ENCODE measurements around the gene PARVA. TPM values are rescaled to one million over a fixed set of nuclear protein-coding genes. Genes with fewer than 3 reads are reported as not detected.

PARVA gene
- total RNA-seq, 1 experiment from 2014 or later = 10.4 TPM

DNA sequence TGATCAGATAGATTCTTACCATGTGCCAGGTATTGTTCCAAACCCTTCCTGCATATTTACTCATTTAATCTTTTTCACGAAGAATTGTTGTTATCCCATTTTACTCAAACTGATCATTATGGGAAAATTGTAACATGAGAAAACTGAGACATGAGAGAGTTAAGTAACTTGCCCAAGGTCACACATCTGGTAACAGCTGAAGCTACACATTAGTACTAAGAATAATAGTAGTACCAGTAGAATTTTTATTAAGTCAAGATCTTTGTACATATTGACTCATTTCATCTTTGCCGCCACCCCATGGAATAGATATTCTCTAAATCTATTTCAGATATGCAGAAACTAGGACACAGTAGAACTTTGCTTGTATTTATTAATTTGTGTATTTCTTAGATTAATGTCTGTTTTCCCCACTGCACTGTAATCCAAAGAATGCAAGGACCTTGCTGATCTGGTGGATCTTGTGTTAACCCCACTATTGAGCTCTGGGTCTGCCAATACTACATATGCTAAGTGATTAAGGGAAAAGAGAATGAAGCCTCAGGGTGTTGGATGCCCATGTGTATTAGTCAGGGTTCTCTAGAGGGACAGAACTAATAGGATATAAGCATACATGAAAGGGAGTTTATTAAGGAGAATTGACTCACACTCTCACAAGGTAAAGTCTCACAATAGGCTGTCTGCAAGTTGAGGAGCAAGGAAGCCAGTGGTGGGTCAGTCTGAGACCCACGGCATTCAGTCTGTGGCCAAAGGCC, 72.8 kb downstream of the PARVA start:
- no peak for TF ChIP-seq ZNF232 (CRISPR knock-in tag; IDR thresholded peaks at IDR 0.05)
- TF ChIP-seq TP53 (CRISPR knock-in tag; IDR thresholded peaks at IDR 0.05) = no peak
- TF ChIP-seq ZNF416 (CRISPR knock-in tag; IDR thresholded peaks at IDR 0.05) = no peak
- no peak for TF ChIP-seq SP1 (CRISPR knock-in tag; conservative IDR thresholded peaks at IDR 0.05)
- Mint-ChIP-seq H3K4me3 (no peak overlapping the region), H3K27ac (no peak overlapping the region), H3K27me3 (ENCODE audit: low read depth) (no peaks in the 10 kb centered on the region; the same call in 1 of the 2 replicates), H3K4me1 (peaks cover 19% of the 10 kb centered on the region), H3K9me3 (no peaks in the 10 kb centered on the region), H3K36me3 (no peaks in the 10 kb centered on the region)
- ATAC-seq (no peak), DNase-seq (ENCODE audit: low spot score) (no peak)
- ChIA-PET CTCF (no interaction called here), POLR2A (no interaction called here)

DNA sequence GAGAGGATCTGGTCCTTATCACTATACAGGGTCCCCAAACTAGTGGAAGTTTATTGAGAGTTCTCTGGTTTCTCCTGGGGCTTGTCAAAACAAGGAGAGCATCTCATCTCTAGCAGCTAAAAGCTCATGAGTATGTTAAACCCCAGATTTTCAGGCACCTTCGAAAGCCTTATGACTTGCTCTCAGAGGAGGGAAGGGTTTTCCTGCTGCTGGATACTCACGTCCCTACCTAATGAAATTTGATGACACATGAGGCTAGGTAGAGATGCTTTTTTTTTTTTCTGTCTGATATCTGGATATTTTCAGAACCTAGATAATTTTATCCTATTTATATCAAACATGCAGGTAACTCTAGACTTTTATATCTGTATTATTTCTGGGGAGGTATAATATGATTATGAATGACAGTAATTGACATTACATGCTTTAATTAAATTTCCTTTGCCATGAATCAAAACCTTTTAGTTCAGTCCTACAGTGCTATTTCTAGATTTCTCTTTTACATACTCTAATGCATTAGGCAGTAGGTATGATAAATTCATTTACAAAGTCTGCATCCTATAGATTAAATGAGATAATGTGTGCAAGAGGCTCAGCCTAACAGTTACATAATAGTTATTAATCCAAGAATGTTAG, 73.9 kb downstream of the PARVA start:
- no peak overlapping the region for H3K27ac Mint-ChIP-seq
- no peak overlapping the region for H3K4me3 Mint-ChIP-seq
- DNase-seq (ENCODE audit: low spot score) (no peak), ATAC-seq (no peak)
- TF ChIP-seq NR2C2 (CRISPR knock-in tag; IDR thresholded peaks at IDR 0.05) (no peak), CREM (CRISPR knock-in tag; IDR thresholded peaks at IDR 0.05) (no peak), GABPB1 (CRISPR knock-in tag; IDR thresholded peaks at IDR 0.05) (no peak), TP53 (CRISPR knock-in tag; IDR thresholded peaks at IDR 0.05) (no peak), NR3C1 (CRISPR knock-in tag; conservative IDR thresholded peaks at IDR 0.05; ENCODE audit: low read depth) (no peak), EMX1 (CRISPR knock-in tag; IDR thresholded peaks at IDR 0.05) (no peak), NR1H2 (CRISPR knock-in tag; IDR thresholded peaks at IDR 0.05) (no peak), MXD4 (CRISPR knock-in tag; IDR thresholded peaks at IDR 0.05; ENCODE audit: borderline replicate concordance) (no peak), SP1 (CRISPR knock-in tag; conservative IDR thresholded peaks at IDR 0.05) (no peak), ZBTB21 (CRISPR knock-in tag; IDR thresholded peaks at IDR 0.05; ENCODE audit: borderline replicate concordance) (no peak), ZNF671 (CRISPR knock-in tag; IDR thresholded peaks at IDR 0.05) (no peak), IRF2 (CRISPR knock-in tag; IDR thresholded peaks at IDR 0.05; ENCODE audit: borderline replicate concordance, low read depth) (no peak), ESRRA (CRISPR knock-in tag; IDR thresholded peaks at IDR 0.05; ENCODE audit: borderline replicate concordance) (no peak), SOX15 (CRISPR knock-in tag; IDR thresholded peaks at IDR 0.05) (no peak), SMAD4 (CRISPR knock-in tag; IDR thresholded peaks at IDR 0.05) (no peak)
- TF ChIP-seq, protein P1, sequence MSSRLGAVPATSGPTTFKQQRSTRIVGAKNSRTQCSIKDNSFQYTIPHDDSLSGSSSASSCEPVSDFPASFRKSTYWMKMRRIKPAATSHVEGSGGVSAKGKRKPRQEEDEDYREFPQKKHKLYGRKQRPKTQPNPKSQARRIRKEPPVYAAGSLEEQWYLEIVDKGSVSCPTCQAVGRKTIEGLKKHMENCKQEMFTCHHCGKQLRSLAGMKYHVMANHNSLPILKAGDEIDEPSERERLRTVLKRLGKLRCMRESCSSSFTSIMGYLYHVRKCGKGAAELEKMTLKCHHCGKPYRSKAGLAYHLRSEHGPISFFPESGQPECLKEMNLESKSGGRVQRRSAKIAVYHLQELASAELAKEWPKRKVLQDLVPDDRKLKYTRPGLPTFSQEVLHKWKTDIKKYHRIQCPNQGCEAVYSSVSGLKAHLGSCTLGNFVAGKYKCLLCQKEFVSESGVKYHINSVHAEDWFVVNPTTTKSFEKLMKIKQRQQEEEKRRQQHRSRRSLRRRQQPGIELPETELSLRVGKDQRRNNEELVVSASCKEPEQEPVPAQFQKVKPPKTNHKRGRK (CRISPR knock-in tag; IDR thresholded peaks at IDR 0.05; ENCODE audit: borderline replicate concordance) = no peak
- TF ChIP-seq, protein P2, sequence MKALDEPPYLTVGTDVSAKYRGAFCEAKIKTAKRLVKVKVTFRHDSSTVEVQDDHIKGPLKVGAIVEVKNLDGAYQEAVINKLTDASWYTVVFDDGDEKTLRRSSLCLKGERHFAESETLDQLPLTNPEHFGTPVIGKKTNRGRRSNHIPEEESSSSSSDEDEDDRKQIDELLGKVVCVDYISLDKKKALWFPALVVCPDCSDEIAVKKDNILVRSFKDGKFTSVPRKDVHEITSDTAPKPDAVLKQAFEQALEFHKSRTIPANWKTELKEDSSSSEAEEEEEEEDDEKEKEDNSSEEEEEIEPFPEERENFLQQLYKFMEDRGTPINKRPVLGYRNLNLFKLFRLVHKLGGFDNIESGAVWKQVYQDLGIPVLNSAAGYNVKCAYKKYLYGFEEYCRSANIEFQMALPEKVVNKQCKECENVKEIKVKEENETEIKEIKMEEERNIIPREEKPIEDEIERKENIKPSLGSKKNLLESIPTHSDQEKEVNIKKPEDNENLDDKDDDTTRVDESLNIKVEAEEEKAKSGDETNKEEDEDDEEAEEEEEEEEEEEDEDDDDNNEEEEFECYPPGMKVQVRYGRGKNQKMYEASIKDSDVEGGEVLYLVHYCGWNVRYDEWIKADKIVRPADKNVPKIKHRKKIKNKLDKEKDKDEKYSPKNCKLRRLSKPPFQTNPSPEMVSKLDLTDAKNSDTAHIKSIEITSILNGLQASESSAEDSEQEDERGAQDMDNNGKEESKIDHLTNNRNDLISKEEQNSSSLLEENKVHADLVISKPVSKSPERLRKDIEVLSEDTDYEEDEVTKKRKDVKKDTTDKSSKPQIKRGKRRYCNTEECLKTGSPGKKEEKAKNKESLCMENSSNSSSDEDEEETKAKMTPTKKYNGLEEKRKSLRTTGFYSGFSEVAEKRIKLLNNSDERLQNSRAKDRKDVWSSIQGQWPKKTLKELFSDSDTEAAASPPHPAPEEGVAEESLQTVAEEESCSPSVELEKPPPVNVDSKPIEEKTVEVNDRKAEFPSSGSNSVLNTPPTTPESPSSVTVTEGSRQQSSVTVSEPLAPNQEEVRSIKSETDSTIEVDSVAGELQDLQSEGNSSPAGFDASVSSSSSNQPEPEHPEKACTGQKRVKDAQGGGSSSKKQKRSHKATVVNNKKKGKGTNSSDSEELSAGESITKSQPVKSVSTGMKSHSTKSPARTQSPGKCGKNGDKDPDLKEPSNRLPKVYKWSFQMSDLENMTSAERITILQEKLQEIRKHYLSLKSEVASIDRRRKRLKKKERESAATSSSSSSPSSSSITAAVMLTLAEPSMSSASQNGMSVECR (CRISPR knock-in tag; IDR thresholded peaks at IDR 0.05; ENCODE audit: borderline replicate concordance) = no peak
- TF ChIP-seq, protein P3, sequence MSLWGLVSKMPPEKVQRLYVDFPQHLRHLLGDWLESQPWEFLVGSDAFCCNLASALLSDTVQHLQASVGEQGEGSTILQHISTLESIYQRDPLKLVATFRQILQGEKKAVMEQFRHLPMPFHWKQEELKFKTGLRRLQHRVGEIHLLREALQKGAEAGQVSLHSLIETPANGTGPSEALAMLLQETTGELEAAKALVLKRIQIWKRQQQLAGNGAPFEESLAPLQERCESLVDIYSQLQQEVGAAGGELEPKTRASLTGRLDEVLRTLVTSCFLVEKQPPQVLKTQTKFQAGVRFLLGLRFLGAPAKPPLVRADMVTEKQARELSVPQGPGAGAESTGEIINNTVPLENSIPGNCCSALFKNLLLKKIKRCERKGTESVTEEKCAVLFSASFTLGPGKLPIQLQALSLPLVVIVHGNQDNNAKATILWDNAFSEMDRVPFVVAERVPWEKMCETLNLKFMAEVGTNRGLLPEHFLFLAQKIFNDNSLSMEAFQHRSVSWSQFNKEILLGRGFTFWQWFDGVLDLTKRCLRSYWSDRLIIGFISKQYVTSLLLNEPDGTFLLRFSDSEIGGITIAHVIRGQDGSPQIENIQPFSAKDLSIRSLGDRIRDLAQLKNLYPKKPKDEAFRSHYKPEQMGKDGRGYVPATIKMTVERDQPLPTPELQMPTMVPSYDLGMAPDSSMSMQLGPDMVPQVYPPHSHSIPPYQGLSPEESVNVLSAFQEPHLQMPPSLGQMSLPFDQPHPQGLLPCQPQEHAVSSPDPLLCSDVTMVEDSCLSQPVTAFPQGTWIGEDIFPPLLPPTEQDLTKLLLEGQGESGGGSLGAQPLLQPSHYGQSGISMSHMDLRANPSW (CRISPR knock-in tag; conservative IDR thresholded peaks at IDR 0.05; ENCODE audit: low read depth) = no peak
- TF ChIP-seq, protein P4, sequence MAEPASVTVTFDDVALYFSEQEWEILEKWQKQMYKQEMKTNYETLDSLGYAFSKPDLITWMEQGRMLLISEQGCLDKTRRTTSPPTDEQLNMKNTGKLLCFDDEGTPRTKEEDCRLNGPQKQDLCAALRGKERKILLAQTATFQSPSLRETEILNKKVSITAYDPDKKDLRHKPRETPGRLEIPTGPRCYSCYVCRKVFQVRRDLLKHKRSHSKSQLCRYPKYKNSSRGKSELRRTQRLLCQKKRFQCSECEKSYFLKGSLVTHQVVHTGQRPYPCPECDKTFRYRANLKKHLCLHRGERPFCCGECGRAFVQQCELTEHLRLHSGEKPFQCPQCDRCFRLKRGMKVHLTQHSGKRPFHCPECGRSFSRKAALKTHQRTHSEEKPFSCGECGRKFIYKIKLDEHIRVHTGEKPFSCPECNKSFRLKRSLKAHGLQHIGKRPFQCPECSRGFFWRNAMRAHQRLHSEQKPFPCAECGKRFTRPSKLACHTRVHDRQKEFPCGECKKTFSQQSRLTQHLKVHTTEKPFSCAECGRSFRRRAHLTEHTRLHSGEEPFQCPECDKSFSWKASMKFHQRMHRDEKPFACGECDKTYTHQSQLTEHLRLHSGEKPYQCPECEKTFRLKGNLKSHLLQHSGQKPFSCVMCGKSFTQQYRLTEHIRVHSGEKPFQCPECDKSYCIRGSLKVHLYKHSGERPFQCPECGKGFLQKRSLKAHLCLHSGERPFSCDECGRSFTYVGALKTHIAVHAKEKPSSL (CRISPR knock-in tag; conservative IDR thresholded peaks at IDR 0.05) = no peak
- TF ChIP-seq, protein P5, sequence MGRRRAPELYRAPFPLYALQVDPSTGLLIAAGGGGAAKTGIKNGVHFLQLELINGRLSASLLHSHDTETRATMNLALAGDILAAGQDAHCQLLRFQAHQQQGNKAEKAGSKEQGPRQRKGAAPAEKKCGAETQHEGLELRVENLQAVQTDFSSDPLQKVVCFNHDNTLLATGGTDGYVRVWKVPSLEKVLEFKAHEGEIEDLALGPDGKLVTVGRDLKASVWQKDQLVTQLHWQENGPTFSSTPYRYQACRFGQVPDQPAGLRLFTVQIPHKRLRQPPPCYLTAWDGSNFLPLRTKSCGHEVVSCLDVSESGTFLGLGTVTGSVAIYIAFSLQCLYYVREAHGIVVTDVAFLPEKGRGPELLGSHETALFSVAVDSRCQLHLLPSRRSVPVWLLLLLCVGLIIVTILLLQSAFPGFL (CRISPR knock-in tag; IDR thresholded peaks at IDR 0.05; ENCODE audit: borderline replicate concordance) = no peak
- ChIA-PET POLR2A (no interaction called here), CTCF (no interaction called here)
- no peaks in the 10 kb centered on the region for H3K36me3 Mint-ChIP-seq
- H3K4me1 Mint-ChIP-seq = peaks cover 19% of the 10 kb centered on the region
- H3K9me3 Mint-ChIP-seq = no peaks in the 10 kb centered on the region
- H3K27me3 Mint-ChIP-seq (ENCODE audit: low read depth) = no peaks in the 10 kb centered on the region; the same call in 1 of the 2 replicates

Measured in WTC11 (cell line).